GM12891 (cell line): Measurements from ENCODE around the gene TMED1.

Experiments
- POLR2A ChIP-seq: IDR thresholded peaks from 2 replicates; pipeline ENCODE4 v1.6.1; 2011; ENCODE audit warnings: low read depth, low read length, control low read depth
- POLR2AphosphoS5 ChIP-seq: IDR thresholded peaks from 2 replicates; pipeline ENCODE4 v1.6.1; 2011; ENCODE audit warnings: low read depth, low read length, control low read depth

DNA sequence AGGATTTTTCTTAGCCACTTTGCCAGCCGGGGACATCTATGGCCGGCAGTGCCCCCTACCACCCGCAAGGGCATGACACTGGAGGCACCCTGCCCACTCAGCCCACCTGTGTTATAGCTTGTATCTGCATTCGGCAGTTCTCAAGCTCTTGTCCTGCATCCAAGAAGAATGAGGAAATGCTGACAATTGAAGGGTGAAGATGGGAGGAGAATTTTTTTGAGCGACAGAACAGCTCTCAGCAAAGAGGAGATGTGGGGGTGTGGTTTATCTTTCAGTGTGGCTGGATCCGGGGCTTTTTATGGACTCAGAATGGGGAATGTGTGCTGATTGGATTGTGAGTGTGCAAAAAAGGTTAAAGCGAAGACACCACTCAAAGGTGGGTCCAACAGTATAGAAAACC, 6.8 kb upstream of the TMED1 start:
- no peak for TF ChIP-seq POLR2AphosphoS5
- TF ChIP-seq POLR2A: no peak
